ENCODE data around the gene ZNF302.

The ZNF302 gene

GRCh38 chr19:34732612-34733211 lies 55.2 kb downstream of the ZNF302 start:
- no peak for DNase-seq (ENCODE audit: low read depth in 2 of 2)

GRCh38 chr19:34733266-34733745 lies 55.8 kb downstream of the ZNF302 start:
- no peak for DNase-seq (ENCODE audit: low read depth in 2 of 2)

GRCh38 chr19:34733746-34734536 lies 56.5 kb downstream of the ZNF302 start, which contains the start of gene ZNF181:
ZNF181 (plus strand) TSS chr19:34734243; CDS start chr19:34735038, 795 bp downstream.
- DNase-seq (ENCODE audit: low read depth in 2 of 2), result peak; percentile 37 to 54

- DNase-seq (ENCODE audit: low read depth in 2 of 2), result no peak
These were observed 57.1 kb downstream of the ZNF302 start for GRCh38 chr19:34734537-34735103.
